Hepatocyte (in vitro differentiated cells): ENCODE results near the gene STUB1. TPM values are rescaled to one million over a fixed set of nuclear protein-coding genes. Genes with fewer than 3 reads are reported as not detected.

ENCODE experiments used
- DNase-seq: peaks from one replicate; pipeline ENCODE4 v3.0.0-alpha.2; 2016; ENCODE audit warnings: low spot score
- H2AFZ ChIP-seq: fragments of 200-600 bp; sonication (generic); 2 replicates; pipeline ENCODE4 v1.6.0; 2016; ENCODE audit warnings: antibody characterized with exemption, mild to moderate bottlenecking
- H3K27ac ChIP-seq: fragments of 200-600 bp; sonication (generic); 2 replicates; pipeline ENCODE4 v1.5.1; 2016; ENCODE audit warnings: mild to moderate bottlenecking
- H3K27me3 ChIP-seq: fragments of 200-600 bp; sonication (generic); 2 replicates; pipeline ENCODE4 v1.6.1; 2016
- H3K36me3 ChIP-seq: fragments of 200-600 bp; sonication (generic); replicated peaks from 2 replicates; pipeline ENCODE4 v1.5.1; 2016; ENCODE audit warnings: low read depth; ENCODE audit not compliant: insufficient read depth
- H3K4me1 ChIP-seq: fragments of 200-600 bp; sonication (generic); 2 replicates; pipeline ENCODE4 v1.5.1; 2016; ENCODE audit warnings: mild to moderate bottlenecking, moderate library complexity; ENCODE audit not compliant: insufficient read depth
- H3K4me2 ChIP-seq: fragments of 200-600 bp; sonication (generic); 2 replicates; pipeline ENCODE4 v1.6.0; 2016
- H3K4me3 ChIP-seq: fragments of 200-600 bp; sonication (generic); 2 replicates; pipeline ENCODE4 v1.5.1; 2016; ENCODE audit warnings: mild to moderate bottlenecking
- H3K79me2 ChIP-seq: fragments of 200-600 bp; sonication (generic); 2 replicates; pipeline ENCODE4 v1.6.0; 2017; ENCODE audit warnings: mild to moderate bottlenecking
- H3K9me2 ChIP-seq: fragments of 200-600 bp; sonication (generic); replicated peaks from 2 replicates; pipeline ENCODE4 v1.6.0; 2017; ENCODE audit warnings: mild to moderate bottlenecking; ENCODE audit not compliant: insufficient read depth
- H3K9me3 ChIP-seq: fragments of 200-600 bp; sonication (generic); 2 replicates; pipeline ENCODE4 v1.5.1; 2016; ENCODE audit warnings: low read depth, mild to moderate bottlenecking
- H4K20me1 ChIP-seq: fragments of 200-600 bp; sonication (generic); 2 replicates; pipeline ENCODE4 v1.6.0; 2016; ENCODE audit warnings: mild to moderate bottlenecking; ENCODE audit not compliant: insufficient read depth, poor library complexity, severe bottlenecking
- EZH2 ChIP-seq: fragments of 200-600 bp; sonication (generic); IDR thresholded peaks from 2 replicates; pipeline ENCODE4 v1.6.1; 2016; ENCODE audit warnings: antibody characterized with exemption, mild to moderate bottlenecking, borderline replicate concordance
- EZH2phosphoT487 ChIP-seq: fragments of 200-600 bp; sonication (generic); IDR thresholded peaks from one replicate; pipeline ENCODE4 v1.6.1; 2018; ENCODE audit warnings: antibody characterized with exemption, mild to moderate bottlenecking, low read depth, moderate library complexity; ENCODE audit not compliant: unreplicated experiment, severe bottlenecking
- WGBS: methylation state at CpG from one replicate; pipeline ENCODE4 v1.1.6; 2016; ENCODE audit warnings: low lambda C conversion rate; ENCODE audit errors: missing lambda C conversion rate; 5-methylcytosine and 5-hydroxymethylcytosine counted together
- polyA plus RNA-seq: library from polyadenylated mRNA; unstranded; fragments of >200 nt; fragmentation: Nextera tagmentation; extraction: Ambion mirVana; gene quantifications from 2 replicates; pipeline ENCODE4 v1.2.1, GENCODE V29; 2016
- total RNA-seq: library from RNA; depleted of rRNA; stranded (reverse); fragments of >200 nt; gene quantifications from 2 replicates; pipeline ENCODE4 v1.2.3, GENCODE V29; 2014
- TF ChIP-seq, protein P1 (sequence below): fragments of 200-600 bp; sonication (generic); IDR thresholded peaks from 2 replicates; pipeline ENCODE4 v1.5.1; 2016; ENCODE audit warnings: antibody characterized with exemption, mild to moderate bottlenecking; ENCODE audit not compliant: poor library complexity

STUB1 gene
- total and polyA plus RNA-seq, 2 experiments from 2014 or later, result 116 to 249 TPM

DNA sequence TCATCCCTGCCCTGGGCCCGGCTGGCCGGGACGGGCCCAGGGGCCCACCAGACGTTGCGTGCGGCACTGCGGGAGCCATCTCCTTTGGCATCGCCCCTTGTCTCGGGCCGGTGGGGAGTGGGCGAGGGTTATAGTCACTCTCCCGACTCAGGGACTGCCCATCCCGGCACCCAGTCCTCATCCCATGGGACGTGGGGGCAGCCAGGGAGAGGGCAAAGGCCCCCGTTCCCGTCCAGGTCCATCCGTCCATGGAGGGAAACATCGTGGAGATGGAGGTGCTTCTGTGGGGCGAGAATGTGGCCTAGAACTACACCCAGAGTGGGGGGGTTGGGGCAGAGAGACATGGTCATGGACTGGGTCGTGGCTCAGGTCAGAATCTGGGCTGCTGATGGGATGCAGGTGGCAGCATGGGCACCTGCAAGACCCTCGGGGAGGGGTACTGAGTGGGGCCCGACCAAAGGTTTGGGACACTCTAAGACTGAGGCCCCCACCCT, 33.5 kb upstream of the STUB1 start:
- H3K9me3 ChIP-seq, result no peaks in the 10 kb centered on the region
- no peak for DNase-seq
- no peak overlapping the region for H3K4me2 ChIP-seq
- no peaks in the 10 kb centered on the region for H3K36me3 ChIP-seq
- WGBS, result 94% methylated on average over 21 of the region's 22 CpGs
- H3K27me3 ChIP-seq, result no peaks in the 10 kb centered on the region
- H3K9me2 ChIP-seq, result no peaks in the 10 kb centered on the region
- H2AFZ ChIP-seq, result no peak overlapping the region
- no peaks in the 10 kb centered on the region for H4K20me1 ChIP-seq
- peaks cover 58% of the 10 kb centered on the region for H3K4me1 ChIP-seq
- TF ChIP-seq EZH2phosphoT487 (no peak), EZH2 (no peak)
- TF ChIP-seq, protein P1, sequence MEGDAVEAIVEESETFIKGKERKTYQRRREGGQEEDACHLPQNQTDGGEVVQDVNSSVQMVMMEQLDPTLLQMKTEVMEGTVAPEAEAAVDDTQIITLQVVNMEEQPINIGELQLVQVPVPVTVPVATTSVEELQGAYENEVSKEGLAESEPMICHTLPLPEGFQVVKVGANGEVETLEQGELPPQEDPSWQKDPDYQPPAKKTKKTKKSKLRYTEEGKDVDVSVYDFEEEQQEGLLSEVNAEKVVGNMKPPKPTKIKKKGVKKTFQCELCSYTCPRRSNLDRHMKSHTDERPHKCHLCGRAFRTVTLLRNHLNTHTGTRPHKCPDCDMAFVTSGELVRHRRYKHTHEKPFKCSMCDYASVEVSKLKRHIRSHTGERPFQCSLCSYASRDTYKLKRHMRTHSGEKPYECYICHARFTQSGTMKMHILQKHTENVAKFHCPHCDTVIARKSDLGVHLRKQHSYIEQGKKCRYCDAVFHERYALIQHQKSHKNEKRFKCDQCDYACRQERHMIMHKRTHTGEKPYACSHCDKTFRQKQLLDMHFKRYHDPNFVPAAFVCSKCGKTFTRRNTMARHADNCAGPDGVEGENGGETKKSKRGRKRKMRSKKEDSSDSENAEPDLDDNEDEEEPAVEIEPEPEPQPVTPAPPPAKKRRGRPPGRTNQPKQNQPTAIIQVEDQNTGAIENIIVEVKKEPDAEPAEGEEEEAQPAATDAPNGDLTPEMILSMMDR, result no peak
- H3K27ac ChIP-seq, result peak overlapping the region; percentile 89
- no peak overlapping the region for H3K4me3 ChIP-seq
- H3K79me2 ChIP-seq, result peaks cover 59% of the 10 kb centered on the region

DNA sequence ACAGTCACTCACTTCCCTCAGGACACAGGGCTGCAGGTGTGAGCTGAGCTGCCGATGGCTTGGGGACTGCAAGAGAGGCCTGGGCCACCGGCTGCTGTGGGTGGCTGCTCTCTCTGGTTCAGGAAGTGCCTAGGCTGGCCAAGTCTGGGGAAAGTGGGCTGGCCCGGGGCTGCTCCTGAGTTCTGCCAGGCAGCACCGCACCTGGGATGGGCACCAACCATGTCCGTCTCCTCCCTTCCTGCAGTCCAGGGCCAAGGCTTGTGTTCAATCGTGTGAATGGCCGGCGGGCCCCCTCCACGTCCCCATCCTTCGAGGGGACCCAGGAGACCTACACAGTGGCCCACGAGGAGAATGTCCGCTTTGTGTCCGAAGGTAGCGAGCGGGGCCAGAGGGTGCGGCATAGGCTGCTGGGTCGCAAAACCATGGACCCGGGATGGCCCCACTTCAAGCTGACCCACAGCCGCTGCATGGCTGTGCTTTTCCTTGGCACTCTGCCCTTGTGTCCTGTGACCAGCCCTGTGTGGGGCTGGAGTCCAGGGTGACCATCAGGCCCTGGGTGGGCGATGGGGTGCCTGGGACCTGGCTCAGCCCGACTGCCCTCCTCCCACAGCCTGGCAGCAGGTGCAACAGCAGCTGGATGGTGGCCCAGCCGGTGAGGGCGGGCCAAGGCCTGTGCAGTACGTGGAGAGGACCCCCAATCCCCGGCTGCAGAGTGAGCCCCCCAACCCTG, 32.9 kb upstream of the STUB1 start:
- no peak for TF ChIP-seq EZH2
- TF ChIP-seq, protein P1, result no peak
- no peak for TF ChIP-seq EZH2phosphoT487
- DNase-seq, result no peak
- H4K20me1 ChIP-seq, result no peaks in the 10 kb centered on the region
- H3K9me3 ChIP-seq, result no peaks in the 10 kb centered on the region
- no peaks in the 10 kb centered on the region for H3K27me3 ChIP-seq
- no peaks in the 10 kb centered on the region for H3K36me3 ChIP-seq
- peaks cover 58% of the 10 kb centered on the region for H3K79me2 ChIP-seq
- 96% methylated on average over 25 of the region's 25 CpGs for WGBS
- H3K4me1 ChIP-seq, result peaks cover 57% of the 10 kb centered on the region
- H3K27ac ChIP-seq, result peak overlapping the region; percentile 89
- no peak overlapping the region for H3K4me2 ChIP-seq
- H3K9me2 ChIP-seq, result no peaks in the 10 kb centered on the region
- H2AFZ ChIP-seq, result no peak overlapping the region
- no peak overlapping the region for H3K4me3 ChIP-seq

DNA sequence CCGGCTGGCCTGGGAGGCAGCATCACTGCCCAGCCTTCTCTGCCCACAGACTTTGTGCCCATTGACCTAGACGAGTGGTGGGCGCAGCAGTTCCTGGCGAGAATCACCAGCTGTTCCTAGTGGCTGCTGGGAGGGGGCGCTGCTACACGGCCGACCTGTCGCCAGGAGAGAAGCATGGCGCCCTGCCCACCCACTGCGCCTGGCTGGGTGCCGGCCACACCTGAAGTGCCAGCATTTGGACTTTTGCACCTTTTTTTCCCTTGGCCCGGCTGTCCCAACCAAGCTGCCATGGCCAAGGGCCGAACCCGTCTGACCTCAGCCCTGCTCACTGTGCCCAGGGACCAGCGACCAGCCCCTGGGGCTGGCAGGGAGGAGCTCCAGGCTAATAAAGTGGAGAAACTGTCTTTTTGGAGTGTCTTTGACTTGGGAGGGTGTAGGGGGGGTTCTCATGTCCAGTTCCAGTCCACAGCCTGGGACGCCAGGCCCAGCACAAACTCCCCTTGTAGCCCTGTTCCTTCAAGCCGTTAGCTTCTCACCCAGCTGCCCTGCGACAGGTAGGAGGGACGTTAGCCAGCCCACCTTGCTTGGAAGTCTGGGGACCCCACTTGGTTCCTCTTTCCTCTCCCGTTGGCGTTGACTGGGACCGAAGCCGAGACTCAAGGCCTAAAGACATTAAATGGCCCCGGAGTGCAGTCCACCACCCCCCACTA, 32.0 kb upstream of the STUB1 start:
- H3K9me3 ChIP-seq, result no peaks in the 10 kb centered on the region
- peaks cover 48% of the 10 kb centered on the region for H3K4me1 ChIP-seq
- H3K9me2 ChIP-seq, result no peaks in the 10 kb centered on the region
- no peaks in the 10 kb centered on the region for H3K27me3 ChIP-seq
- DNase-seq, result peak; percentile 58
- H3K79me2 ChIP-seq, result peaks cover 50% of the 10 kb centered on the region
- H3K27ac ChIP-seq, result peak overlapping the region; percentile 98
- H3K36me3 ChIP-seq, result no peaks in the 10 kb centered on the region
- WGBS, result 61% methylated on average over 24 of the region's 24 CpGs
- TF ChIP-seq, protein P1, result peak; percentile 21
- no peak for TF ChIP-seq EZH2phosphoT487
- peak overlapping the region; percentile 72 for H2AFZ ChIP-seq
- H3K4me3 ChIP-seq, result peak overlapping the region; percentile 72
- H4K20me1 ChIP-seq, result no peaks in the 10 kb centered on the region
- H3K4me2 ChIP-seq, result peak overlapping the region; percentile 94
